ENCODE results near the gene FKBP5. TPM values are rescaled to one million over a fixed set of nuclear protein-coding genes. Genes with fewer than 3 reads are reported as not detected.
"Not testable (repeated sequence)": the region's sequence is repeated elsewhere in the genome, so short reads cannot be mapped to it uniquely, and the experiment has no call there.

Gene FKBP5
- total RNA-seq, 2 donors from 2014 or later: 133 to 138 TPM

DNA sequence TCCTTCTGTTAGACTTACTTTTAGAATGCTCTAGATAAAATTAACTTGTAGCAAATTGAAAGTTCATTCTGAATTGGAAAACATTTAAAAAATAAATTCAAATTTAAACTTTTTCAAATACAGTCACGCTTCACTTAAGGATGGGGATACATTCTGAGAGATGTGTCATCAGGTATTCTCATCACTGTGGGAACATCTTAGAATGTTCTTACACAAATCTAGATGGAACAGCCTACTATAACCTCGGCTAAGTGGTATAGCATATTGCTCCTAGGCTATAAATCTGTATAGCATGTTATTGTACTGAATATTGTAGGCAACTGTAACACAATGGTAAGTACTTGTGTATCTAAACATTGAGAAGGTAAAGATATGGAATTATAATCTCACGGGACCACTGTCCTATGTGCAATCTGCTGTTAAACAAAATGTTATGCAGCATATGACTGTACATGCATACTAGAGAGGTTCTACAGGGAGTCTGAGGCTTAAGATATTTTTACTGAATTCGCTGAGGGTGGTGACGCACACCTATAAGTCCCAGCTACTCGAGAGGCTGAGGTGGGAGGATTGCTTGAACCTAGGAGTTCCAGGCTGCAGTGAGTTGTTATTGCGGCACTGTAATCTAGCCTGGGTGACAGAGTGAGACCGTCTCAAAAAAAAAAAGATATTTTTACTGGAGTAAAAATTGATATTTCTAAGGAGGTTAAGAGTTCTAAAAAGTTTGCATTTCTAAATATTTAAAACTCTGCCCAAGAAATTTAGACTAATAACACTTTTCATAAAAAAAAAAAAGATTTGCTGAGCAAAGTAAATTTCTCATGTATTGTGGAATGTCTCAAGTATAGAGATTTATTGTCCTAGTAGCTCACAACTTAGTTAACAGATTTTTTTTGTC, 88.7 kb downstream of the FKBP5 start:
- DNase-seq (no peak), ATAC-seq (no peak)
- TF ChIP-seq CTCF (IDR thresholded peaks at IDR 0.05): no peak
- TF ChIP-seq POLR2A (IDR thresholded peaks at IDR 0.05): no peak
- Histone ChIP-seq H3K27ac (peak overlapping the region; percentile 9 to 87 (median 38)), H3K4me1 (peaks cover 57% of the 10 kb centered on the region), H3K4me3 (no peak overlapping the region), H3K9me3 (no peaks in the 10 kb centered on the region), H3K27me3 (no peaks in the 10 kb centered on the region), H3K36me3 (replicated peaks in 1 of 2; ENCODE audit: insufficient read depth in 1 of 2, low read depth in 2 of 2) (peaks cover 0 to 11% of the 10 kb centered on the region in 2 donors)
- 82 to 85% methylated on average over 8 of the region's 8 CpGs for whole genome bisulfite sequencing, 2 donors
- intact Hi-C loops (cut with DNase I): no loop called here

DNA sequence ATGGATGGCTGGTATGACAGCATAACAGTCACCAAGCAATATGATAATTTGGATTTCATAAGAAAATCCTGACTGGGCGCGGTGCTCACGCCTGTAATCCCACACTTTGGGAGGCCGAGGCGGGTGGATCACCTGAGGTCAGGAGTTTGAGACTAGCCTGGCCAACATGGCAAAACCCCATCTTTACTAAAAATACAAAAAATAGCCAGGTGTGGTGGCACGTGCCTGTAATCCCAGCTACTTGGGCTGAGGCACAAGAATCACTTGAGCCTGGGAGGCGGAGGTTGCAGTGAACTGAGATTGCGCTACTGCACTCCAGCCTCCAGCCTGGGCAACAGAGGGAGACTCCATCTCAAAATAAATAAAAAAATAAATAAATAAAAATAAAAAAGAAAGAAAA, 90.1 kb downstream of the FKBP5 start:
- Histone ChIP-seq H3K36me3 (replicated peaks in 1 of 2; ENCODE audit: insufficient read depth in 1 of 2, low read depth in 2 of 2) (peaks cover 0 to 17% of the 10 kb centered on the region in 2 donors), H3K4me1 (peaks cover 49% of the 10 kb centered on the region)
- intact Hi-C loops (cut with DNase I); H3K27ac ChIP-seq; H3K9me3 ChIP-seq; H3K4me3 ChIP-seq; DNase-seq; ATAC-seq; H3K27me3 ChIP-seq: not testable (repeated sequence)
- WGBS, 2 donors: 92 to 93% methylated on average over 8 of the region's 8 CpGs

GRCh38 chr6:35596448-35597442, 92.0 kb downstream of the FKBP5 start:
- DNase-seq: no peak
- peaks cover 0 to 23% of the 10 kb centered on the region in 2 donors for H3K36me3 ChIP-seq (replicated peaks in 1 of 2; ENCODE audit: insufficient read depth in 1 of 2, low read depth in 2 of 2)
- intact Hi-C loops (cut with DNase I): no loop called here
- peak overlapping the region in 2 of 4 donors; percentile 8 to 20 for H3K27ac ChIP-seq
- no peak for TF ChIP-seq CTCF (IDR thresholded peaks at IDR 0.05)
- TF ChIP-seq POLR2A (IDR thresholded peaks at IDR 0.05): no peak
- H3K27me3 ChIP-seq: no peaks in the 10 kb centered on the region
- H3K4me1 ChIP-seq: peaks cover 49% of the 10 kb centered on the region
- H3K4me3 ChIP-seq: no peak overlapping the region
- no peaks in the 10 kb centered on the region for H3K9me3 ChIP-seq
- no peak for ATAC-seq
- WGBS, 2 donors: 83 to 92% methylated on average over 8 of the region's 8 CpGs

DNA sequence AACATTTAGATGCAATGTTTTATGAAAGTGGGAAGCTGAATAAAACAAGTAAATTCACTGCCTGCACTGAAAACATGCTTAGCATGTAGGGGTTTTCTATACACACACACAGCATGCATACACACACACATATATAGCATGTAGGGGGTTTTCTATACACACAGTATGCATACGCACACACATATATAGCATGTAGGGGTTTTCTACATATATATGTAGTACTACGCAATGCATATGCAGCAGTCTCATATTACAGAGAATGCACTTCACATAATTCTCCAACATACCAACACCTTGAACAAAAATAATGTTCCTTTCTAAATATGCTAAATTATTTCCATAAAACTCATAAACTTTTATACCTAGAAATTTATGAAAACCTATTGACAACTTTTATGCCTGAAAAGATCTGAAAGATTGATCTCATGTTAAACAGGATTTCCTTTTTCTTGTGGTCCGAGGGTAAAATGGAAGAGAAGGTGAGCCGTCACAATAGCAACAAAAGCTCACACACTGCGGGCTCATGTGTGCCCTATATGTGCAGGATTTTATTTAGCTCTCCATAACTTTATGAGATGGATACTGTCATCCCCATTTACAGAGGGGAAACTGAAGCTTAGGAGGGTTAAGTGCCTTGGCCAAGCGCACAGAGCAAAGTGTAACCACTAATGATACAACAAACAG, 94.1 kb downstream of the FKBP5 start:
- no peak for ATAC-seq
- no peaks in the 10 kb centered on the region for H3K9me3 ChIP-seq
- intact Hi-C loops (cut with DNase I): no loop called here
- H3K4me1 ChIP-seq: peaks cover 52% of the 10 kb centered on the region
- H3K36me3 ChIP-seq (replicated peaks in 1 of 2; ENCODE audit: insufficient read depth in 1 of 2, low read depth in 2 of 2): peaks cover 0 to 21% of the 10 kb centered on the region in 2 donors
- WGBS, 2 donors: 90 to 94% methylated on average over 6 of the region's 6 CpGs
- TF ChIP-seq CTCF (IDR thresholded peaks at IDR 0.05) (no peak), POLR2A (IDR thresholded peaks at IDR 0.05) (no peak)
- no peaks in the 10 kb centered on the region for H3K27me3 ChIP-seq
- no peak for DNase-seq
- no peak overlapping the region for H3K4me3 ChIP-seq
- no peak overlapping the region for H3K27ac ChIP-seq
